ENCODE results near the gene CIB1. TPM values are rescaled to one million over a fixed set of nuclear protein-coding genes. Genes with fewer than 3 reads are reported as not detected.

Gene CIB1
- polyA plus RNA-seq, 4 donors = 107 to 360 (median 288) TPM

GRCh38 chr15:90234096-90234988, 601 bp upstream of the CIB1 start, which contains the start of gene GDPGP1:
GDPGP1 (plus strand) TSS chr15:90234209; CDS start chr15:90240909, 6,700 bp downstream.
- H3K27me3 ChIP-seq (ENCODE audit: control insufficient read depth in 3 of 3, insufficient read depth in 3 of 3, low read length in 3 of 3) = no peaks in the 10 kb centered on the region
- FAIRE-seq = no peak
- H3K36me3 ChIP-seq (ENCODE audit: control insufficient read depth in 3 of 3, insufficient read depth in 2 of 3, low read depth in 1 of 3, low read length in 3 of 3) = peaks cover 6 to 47% (median 7%) of the 10 kb centered on the region in 3 donors
- peaks cover 2 to 37% (median 4%) of the 10 kb centered on the region in 3 donors for H3K4me1 ChIP-seq (ENCODE audit: control insufficient read depth in 3 of 3, insufficient read depth in 2 of 3, low read depth in 1 of 3, low read length in 2 of 3)
- peak; percentile 66 to 99 for DNase-seq
- H3K27ac ChIP-seq (ENCODE audit: low read depth in 1 of 3, low read length in 2 of 3) = peak within 1 kb of the TSS; percentile 94 to 99 (median 95)
- no peaks in the 10 kb centered on the region for H3K9me3 ChIP-seq (ENCODE audit: control insufficient read depth in 2 of 2, insufficient read depth in 1 of 2, low read depth in 1 of 2, low read length in 1 of 2)
- 1 to 5% (median 2%) methylated on average over 39 to 49 of the region's 49 CpGs for WGBS, 3 donors
- peak within 1 kb of the TSS; percentile 82 to 93 (median 90) for H3K4me3 ChIP-seq (ENCODE audit: low read depth in 1 of 3, low read length in 3 of 3)

- DNase-seq = no peak
- Histone ChIP-seq H3K4me1 (ENCODE audit: control insufficient read depth in 3 of 3, insufficient read depth in 2 of 3, low read depth in 1 of 3, low read length in 2 of 3) (peaks cover 2 to 37% (median 4%) of the 10 kb centered on the region in 3 donors), H3K36me3 (ENCODE audit: control insufficient read depth in 3 of 3, insufficient read depth in 2 of 3, low read depth in 1 of 3, low read length in 3 of 3) (peaks cover 14 to 56% (median 20%) of the 10 kb centered on the region in 3 donors), H3K27ac (ENCODE audit: low read depth in 1 of 3, low read length in 2 of 3) (peak overlapping the region; percentile 94 to 99 (median 95)), H3K27me3 (ENCODE audit: control insufficient read depth in 3 of 3, insufficient read depth in 3 of 3, low read length in 3 of 3) (no peaks in the 10 kb centered on the region), H3K4me3 (ENCODE audit: low read depth in 1 of 3, low read length in 3 of 3) (peak overlapping the region; percentile 82 to 90 (median 84)), H3K9me3 (ENCODE audit: control insufficient read depth in 2 of 2, insufficient read depth in 1 of 2, low read depth in 1 of 2, low read length in 1 of 2) (no peaks in the 10 kb centered on the region)
- 1 to 8% (median 4%) methylated on average over 9 of the region's 9 CpGs for WGBS, 3 donors
- no peak for FAIRE-seq
Observed at GRCh38 chr15:90232941-90233386, 777 bp downstream of the CIB1 start.

GRCh38 chr15:90232196-90232595, 1.5 kb downstream of the CIB1 start:
- Histone ChIP-seq H3K27me3 (ENCODE audit: control insufficient read depth in 3 of 3, insufficient read depth in 3 of 3, low read length in 3 of 3) (no peaks in the 10 kb centered on the region), H3K27ac (ENCODE audit: low read depth in 1 of 3, low read length in 2 of 3) (peak overlapping the region in 2 of 3 donors; percentile 94 to 95), H3K4me3 (ENCODE audit: low read depth in 1 of 3, low read length in 3 of 3) (peak overlapping the region in 2 of 3 donors; percentile 82 to 84), H3K4me1 (ENCODE audit: control insufficient read depth in 3 of 3, insufficient read depth in 2 of 3, low read depth in 1 of 3, low read length in 2 of 3) (peaks cover 2 to 37% (median 4%) of the 10 kb centered on the region in 3 donors), H3K36me3 (ENCODE audit: control insufficient read depth in 3 of 3, insufficient read depth in 2 of 3, low read depth in 1 of 3, low read length in 3 of 3) (peaks cover 14 to 57% (median 24%) of the 10 kb centered on the region in 3 donors), H3K9me3 (ENCODE audit: control insufficient read depth in 2 of 2, insufficient read depth in 1 of 2, low read depth in 1 of 2, low read length in 1 of 2) (no peaks in the 10 kb centered on the region)
- DNase-seq = no peak
- FAIRE-seq = no peak
- WGBS, 3 donors = 68 to 80% (median 75%) methylated on average over 13 of the region's 13 CpGs

- Histone ChIP-seq H3K4me3 (ENCODE audit: low read depth in 1 of 3, low read length in 3 of 3) (peak overlapping the region in 1 of 3 donors; percentile 1), H3K9me3 (ENCODE audit: control insufficient read depth in 2 of 2, insufficient read depth in 1 of 2, low read depth in 1 of 2, low read length in 1 of 2) (no peaks in the 10 kb centered on the region), H3K27me3 (ENCODE audit: control insufficient read depth in 3 of 3, insufficient read depth in 3 of 3, low read length in 3 of 3) (no peaks in the 10 kb centered on the region), H3K36me3 (ENCODE audit: control insufficient read depth in 3 of 3, insufficient read depth in 2 of 3, low read depth in 1 of 3, low read length in 3 of 3) (peaks cover 10 to 63% (median 24%) of the 10 kb centered on the region in 3 donors), H3K4me1 (ENCODE audit: control insufficient read depth in 3 of 3, insufficient read depth in 2 of 3, low read depth in 1 of 3, low read length in 2 of 3) (peaks cover 2 to 37% (median 4%) of the 10 kb centered on the region in 3 donors), H3K27ac (ENCODE audit: low read depth in 1 of 3, low read length in 2 of 3) (peak overlapping the region; percentile 48 to 96 (median 94))
- DNase-seq = peak in 1 of 2 donors; percentile 66
- WGBS, 3 donors = 50 to 57% (median 52%) methylated on average over 27 of the region's 27 CpGs
- no peak for FAIRE-seq
Observed at GRCh38 chr15:90231028-90232017, 2.4 kb downstream of the CIB1 start.

- H3K27ac ChIP-seq (ENCODE audit: low read depth in 1 of 3, low read length in 2 of 3) = peak overlapping the region; percentile 48 to 96 (median 94)
- no peak overlapping the region for H3K4me3 ChIP-seq (ENCODE audit: low read depth in 1 of 3, low read length in 3 of 3)
- no peaks in the 10 kb centered on the region for H3K9me3 ChIP-seq (ENCODE audit: control insufficient read depth in 2 of 2, insufficient read depth in 1 of 2, low read depth in 1 of 2, low read length in 1 of 2)
- no peaks in the 10 kb centered on the region for H3K27me3 ChIP-seq (ENCODE audit: control insufficient read depth in 3 of 3, insufficient read depth in 3 of 3, low read length in 3 of 3)
- no peak for DNase-seq
- H3K4me1 ChIP-seq (ENCODE audit: control insufficient read depth in 3 of 3, insufficient read depth in 2 of 3, low read depth in 1 of 3, low read length in 2 of 3) = peaks cover 2 to 37% (median 4%) of the 10 kb centered on the region in 3 donors
- WGBS, 3 donors = 81 to 85% (median 82%) methylated on average over 8 of the region's 8 CpGs
- no peak for FAIRE-seq
- peaks cover 11 to 62% (median 28%) of the 10 kb centered on the region in 3 donors for H3K36me3 ChIP-seq (ENCODE audit: control insufficient read depth in 3 of 3, insufficient read depth in 2 of 3, low read depth in 1 of 3, low read length in 3 of 3)
Observed at GRCh38 chr15:90230610-90231009, 3.1 kb downstream of the CIB1 start.

GRCh38 chr15:90230071-90230494, 3.7 kb downstream of the CIB1 start:
- no peak overlapping the region for H3K4me3 ChIP-seq (ENCODE audit: low read depth in 1 of 3, low read length in 3 of 3)
- peaks cover 13 to 67% (median 31%) of the 10 kb centered on the region in 3 donors for H3K36me3 ChIP-seq (ENCODE audit: control insufficient read depth in 3 of 3, insufficient read depth in 2 of 3, low read depth in 1 of 3, low read length in 3 of 3)
- no peaks in the 10 kb centered on the region for H3K27me3 ChIP-seq (ENCODE audit: control insufficient read depth in 3 of 3, insufficient read depth in 3 of 3, low read length in 3 of 3)
- WGBS, 3 donors = 14 to 56% (median 29%) methylated on average over 12 of the region's 12 CpGs
- FAIRE-seq = no peak
- peak overlapping the region; percentile 48 to 96 (median 94) for H3K27ac ChIP-seq (ENCODE audit: low read depth in 1 of 3, low read length in 2 of 3)
- DNase-seq = peak; percentile 69 to 86
- peaks cover 2 to 37% (median 4%) of the 10 kb centered on the region in 3 donors for H3K4me1 ChIP-seq (ENCODE audit: control insufficient read depth in 3 of 3, insufficient read depth in 2 of 3, low read depth in 1 of 3, low read length in 2 of 3)
- no peaks in the 10 kb centered on the region for H3K9me3 ChIP-seq (ENCODE audit: control insufficient read depth in 2 of 2, insufficient read depth in 1 of 2, low read depth in 1 of 2, low read length in 1 of 2)

GRCh38 chr15:90228960-90229359, 4.8 kb downstream of the CIB1 start:
- H3K36me3 ChIP-seq (ENCODE audit: control insufficient read depth in 3 of 3, insufficient read depth in 2 of 3, low read depth in 1 of 3, low read length in 3 of 3) = peaks cover 21 to 78% (median 37%) of the 10 kb centered on the region in 3 donors
- peak overlapping the region; percentile 3 to 48 (median 45) for H3K27ac ChIP-seq (ENCODE audit: low read depth in 1 of 3, low read length in 2 of 3)
- H3K27me3 ChIP-seq (ENCODE audit: control insufficient read depth in 3 of 3, insufficient read depth in 3 of 3, low read length in 3 of 3) = no peaks in the 10 kb centered on the region
- WGBS, 3 donors = 86 to 94% (median 90%) methylated on average over 15 of the region's 15 CpGs
- H3K4me1 ChIP-seq (ENCODE audit: control insufficient read depth in 3 of 3, insufficient read depth in 2 of 3, low read depth in 1 of 3, low read length in 2 of 3) = peaks cover 0 to 30% (median 2%) of the 10 kb centered on the region in 3 donors
- no peaks in the 10 kb centered on the region for H3K9me3 ChIP-seq (ENCODE audit: control insufficient read depth in 2 of 2, insufficient read depth in 1 of 2, low read depth in 1 of 2, low read length in 1 of 2)
- FAIRE-seq (no peak), DNase-seq (no peak)
- H3K4me3 ChIP-seq (ENCODE audit: low read depth in 1 of 3, low read length in 3 of 3) = no peak overlapping the region
